ENCODE measurements around the gene PNCK. TPM values are rescaled to one million over a fixed set of nuclear protein-coding genes. Genes with fewer than 3 reads are reported as not detected.

PNCK gene
- total and polyA plus RNA-seq, 2 donors (not counting 1 experiment from before 2014, with no cell fraction given) = 0.33 TPM; not detected in 1

DNA sequence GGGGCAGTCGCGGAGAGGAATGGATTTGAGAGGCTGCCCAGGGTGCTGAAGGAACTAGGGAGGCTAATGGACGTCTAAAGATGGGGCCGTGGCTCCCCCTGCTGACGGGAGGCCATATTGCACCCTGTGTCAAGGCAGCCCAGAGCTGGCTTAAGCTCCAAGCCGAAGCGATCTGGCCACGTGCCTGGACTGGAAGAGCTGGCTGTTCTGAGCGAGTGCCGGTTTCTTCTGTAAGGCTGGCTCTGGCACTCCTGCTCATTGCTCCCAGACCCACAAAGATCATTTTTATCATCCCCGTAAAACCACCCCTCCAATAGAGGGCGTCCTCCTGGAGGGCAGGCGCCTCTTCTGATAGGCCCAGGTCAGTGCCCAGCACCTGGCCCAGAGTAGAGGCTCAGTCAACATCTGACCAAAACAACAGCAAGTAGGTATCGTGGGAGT, 5.6 kb downstream of the PNCK start:
- no peak overlapping the region for H2AFZ ChIP-seq (ENCODE audit: low read length)
- H3K27me3 ChIP-seq (ENCODE audit: control insufficient read depth, insufficient read depth, low read length) = no peaks in the 10 kb centered on the region
- no peaks in the 10 kb centered on the region for H3K9me3 ChIP-seq (ENCODE audit: control insufficient read depth, insufficient read depth, low read depth, low read length)
- no peaks in the 10 kb centered on the region for H4K20me1 ChIP-seq (ENCODE audit: control insufficient read depth, extremely low read depth, insufficient read depth, low read length)
- no peak overlapping the region for H3K4me3 ChIP-seq (replicated peaks in 1 of 4; ENCODE audit: control extremely low read depth in 1 of 4, insufficient read depth in 1 of 4, low read depth in 3 of 4, low read length in 4 of 4)
- no peaks in the 10 kb centered on the region for H3K79me2 ChIP-seq (ENCODE audit: control insufficient read depth, insufficient read depth, low read length)
- TF ChIP-seq, protein P1, sequence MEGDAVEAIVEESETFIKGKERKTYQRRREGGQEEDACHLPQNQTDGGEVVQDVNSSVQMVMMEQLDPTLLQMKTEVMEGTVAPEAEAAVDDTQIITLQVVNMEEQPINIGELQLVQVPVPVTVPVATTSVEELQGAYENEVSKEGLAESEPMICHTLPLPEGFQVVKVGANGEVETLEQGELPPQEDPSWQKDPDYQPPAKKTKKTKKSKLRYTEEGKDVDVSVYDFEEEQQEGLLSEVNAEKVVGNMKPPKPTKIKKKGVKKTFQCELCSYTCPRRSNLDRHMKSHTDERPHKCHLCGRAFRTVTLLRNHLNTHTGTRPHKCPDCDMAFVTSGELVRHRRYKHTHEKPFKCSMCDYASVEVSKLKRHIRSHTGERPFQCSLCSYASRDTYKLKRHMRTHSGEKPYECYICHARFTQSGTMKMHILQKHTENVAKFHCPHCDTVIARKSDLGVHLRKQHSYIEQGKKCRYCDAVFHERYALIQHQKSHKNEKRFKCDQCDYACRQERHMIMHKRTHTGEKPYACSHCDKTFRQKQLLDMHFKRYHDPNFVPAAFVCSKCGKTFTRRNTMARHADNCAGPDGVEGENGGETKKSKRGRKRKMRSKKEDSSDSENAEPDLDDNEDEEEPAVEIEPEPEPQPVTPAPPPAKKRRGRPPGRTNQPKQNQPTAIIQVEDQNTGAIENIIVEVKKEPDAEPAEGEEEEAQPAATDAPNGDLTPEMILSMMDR (conservative IDR thresholded peaks at IDR 0.05 in 1 of 2, IDR thresholded peaks at IDR 0.05 in 1 of 2; ENCODE audit: low read depth in 1 of 2, low read length in 2 of 2) = peak; percentile 62 to 65
- no peak for TF ChIP-seq EZH2 (IDR thresholded peaks at IDR 0.05; ENCODE audit: low read length, missing control alignments)
- DNase-seq (ENCODE audit: low read depth in 2 of 2) = peak; percentile 56 to 76
- no peaks in the 10 kb centered on the region for H3K36me3 ChIP-seq (ENCODE audit: control insufficient read depth, insufficient read depth, low read length)
- H3K9ac ChIP-seq (ENCODE audit: insufficient read depth, low read length) = no peak overlapping the region
- no peak overlapping the region for H3K4me2 ChIP-seq (ENCODE audit: extremely low read depth, insufficient read depth, low read length)
- H3K4me1 ChIP-seq (ENCODE audit: control insufficient read depth, extremely low read depth, insufficient read depth, low read length) = no peaks in the 10 kb centered on the region
- no peak overlapping the region for H3K27ac ChIP-seq (ENCODE audit: insufficient read depth, low read length)

DNA sequence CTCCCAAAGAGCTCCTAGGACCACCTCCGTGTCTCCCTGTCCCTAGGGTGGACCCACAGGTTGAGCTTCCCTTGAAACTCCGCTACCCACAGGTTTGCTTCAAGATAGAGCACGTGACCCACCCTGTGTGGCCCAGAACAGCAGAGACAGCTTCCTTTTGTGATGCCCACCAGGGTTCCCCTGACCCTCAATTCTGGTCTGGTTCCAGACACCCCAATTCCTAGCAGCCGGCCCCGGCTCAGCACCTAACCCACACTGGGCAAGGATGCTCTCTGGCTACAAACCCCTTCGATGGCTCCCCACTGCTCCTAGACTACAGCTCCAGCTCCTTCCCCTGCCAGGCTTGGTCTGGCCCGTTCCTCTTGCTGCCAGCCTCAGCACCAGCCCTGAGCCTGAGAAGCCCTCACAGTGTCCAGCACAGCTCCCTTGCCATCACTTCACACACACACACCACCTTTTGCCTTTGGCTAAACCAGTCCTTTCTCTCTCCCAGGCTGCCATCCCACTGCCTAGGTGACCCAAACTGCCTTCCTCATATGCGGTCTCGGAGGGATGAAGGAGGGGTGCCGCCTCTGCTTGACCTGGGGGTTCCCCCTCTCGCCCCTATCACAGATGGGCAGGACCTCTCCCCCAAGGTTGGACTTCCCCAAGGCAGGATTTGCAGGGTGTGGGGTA, 6.2 kb downstream of the PNCK start:
- no peak overlapping the region for H3K4me2 ChIP-seq (ENCODE audit: extremely low read depth, insufficient read depth, low read length)
- H4K20me1 ChIP-seq (ENCODE audit: control insufficient read depth, extremely low read depth, insufficient read depth, low read length) = no peaks in the 10 kb centered on the region
- H3K4me1 ChIP-seq (ENCODE audit: control insufficient read depth, extremely low read depth, insufficient read depth, low read length) = no peaks in the 10 kb centered on the region
- H3K36me3 ChIP-seq (ENCODE audit: control insufficient read depth, insufficient read depth, low read length) = no peaks in the 10 kb centered on the region
- H3K79me2 ChIP-seq (ENCODE audit: control insufficient read depth, insufficient read depth, low read length) = no peaks in the 10 kb centered on the region
- H3K9me3 ChIP-seq (ENCODE audit: control insufficient read depth, insufficient read depth, low read depth, low read length) = no peaks in the 10 kb centered on the region
- no peaks in the 10 kb centered on the region for H3K27me3 ChIP-seq (ENCODE audit: control insufficient read depth, insufficient read depth, low read length)
- DNase-seq (ENCODE audit: low read depth in 2 of 2) = no peak
- H2AFZ ChIP-seq (ENCODE audit: low read length) = no peak overlapping the region
- TF ChIP-seq, protein P1 (conservative IDR thresholded peaks at IDR 0.05 in 1 of 2, IDR thresholded peaks at IDR 0.05 in 1 of 2; ENCODE audit: low read depth in 1 of 2, low read length in 2 of 2) = no peak
- TF ChIP-seq EZH2 (IDR thresholded peaks at IDR 0.05; ENCODE audit: low read length, missing control alignments) = no peak
- no peak overlapping the region for H3K27ac ChIP-seq (ENCODE audit: insufficient read depth, low read length)
- no peak overlapping the region for H3K9ac ChIP-seq (ENCODE audit: insufficient read depth, low read length)
- peak overlapping the region in 1 of 4 experiments; percentile 10 for H3K4me3 ChIP-seq (replicated peaks in 1 of 4; ENCODE audit: control extremely low read depth in 1 of 4, insufficient read depth in 1 of 4, low read depth in 3 of 4, low read length in 4 of 4)

DNA sequence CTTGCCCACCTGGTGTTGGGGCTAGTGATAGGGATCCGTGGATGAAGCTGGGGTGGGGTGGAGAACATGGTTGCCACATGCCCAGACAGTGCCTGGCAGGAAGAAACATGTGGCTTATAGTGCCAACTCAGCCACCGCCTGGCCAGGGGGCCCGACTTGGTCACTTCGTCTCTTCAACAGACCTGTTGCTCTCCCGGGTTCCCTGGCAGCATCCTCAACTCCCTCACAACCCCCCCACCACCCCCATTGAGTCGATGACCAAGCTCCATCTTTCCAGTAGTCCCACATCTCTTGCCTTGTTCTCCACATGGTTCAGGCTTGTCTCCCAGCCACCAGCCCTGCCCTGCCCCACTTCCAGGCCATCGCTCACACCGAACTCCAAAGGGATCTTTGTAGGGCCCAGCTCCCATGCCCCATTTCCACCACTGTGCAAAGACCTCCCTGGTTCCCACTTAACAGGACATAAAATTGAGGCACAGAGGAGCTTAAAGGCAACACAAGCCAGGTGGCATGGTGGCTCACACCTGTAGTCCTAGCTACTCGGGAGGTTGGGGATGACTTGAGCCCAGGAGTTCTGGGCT, 7.8 kb downstream of the PNCK start:
- no peak for TF ChIP-seq EZH2 (IDR thresholded peaks at IDR 0.05; ENCODE audit: low read length, missing control alignments)
- TF ChIP-seq, protein P1 (conservative IDR thresholded peaks at IDR 0.05 in 1 of 2, IDR thresholded peaks at IDR 0.05 in 1 of 2; ENCODE audit: low read depth in 1 of 2, low read length in 2 of 2) = no peak
- no peaks in the 10 kb centered on the region for H3K4me1 ChIP-seq (ENCODE audit: control insufficient read depth, extremely low read depth, insufficient read depth, low read length)
- no peak overlapping the region for H3K4me3 ChIP-seq (replicated peaks in 1 of 4; ENCODE audit: control extremely low read depth in 1 of 4, insufficient read depth in 1 of 4, low read depth in 3 of 4, low read length in 4 of 4)
- no peaks in the 10 kb centered on the region for H3K9me3 ChIP-seq (ENCODE audit: control insufficient read depth, insufficient read depth, low read depth, low read length)
- H4K20me1 ChIP-seq (ENCODE audit: control insufficient read depth, extremely low read depth, insufficient read depth, low read length) = no peaks in the 10 kb centered on the region
- no peak overlapping the region for H2AFZ ChIP-seq (ENCODE audit: low read length)
- no peaks in the 10 kb centered on the region for H3K79me2 ChIP-seq (ENCODE audit: control insufficient read depth, insufficient read depth, low read length)
- H3K4me2 ChIP-seq (ENCODE audit: extremely low read depth, insufficient read depth, low read length) = no peak overlapping the region
- H3K9ac ChIP-seq (ENCODE audit: insufficient read depth, low read length) = no peak overlapping the region
- no peak overlapping the region for H3K27ac ChIP-seq (ENCODE audit: insufficient read depth, low read length)
- no peak for DNase-seq (ENCODE audit: low read depth in 2 of 2)
- H3K27me3 ChIP-seq (ENCODE audit: control insufficient read depth, insufficient read depth, low read length) = no peaks in the 10 kb centered on the region
- H3K36me3 ChIP-seq (ENCODE audit: control insufficient read depth, insufficient read depth, low read length) = no peaks in the 10 kb centered on the region
